Activated T-helper 2 cell treated with anti-CD3 and anti-CD28 coated beads, Interferon-gamma antibody, Interleukin-2, Interleukin-4, amounts not matched to agents 10 μg/mL and 5 μg/mL and 100 μg/mL, durations not matched to agents 14 hours and 24 hours and 36 hours (primary cell): ENCODE results near the gene PCDHAC2. TPM values are rescaled to one million over a fixed set of nuclear protein-coding genes. Genes with fewer than 3 reads are reported as not detected.

Experiments
- DNase-seq: peaks from one replicate; pipeline ENCODE4 v3.0.0; 2021; ENCODE audit warnings: low spot score
- H3K27ac Mint-ChIP-seq: one replicate; pipeline ENCODE4 v1.8.0; 2021; ENCODE audit warnings: mixed read lengths
- H3K27me3 Mint-ChIP-seq: one replicate; pipeline ENCODE4 v1.8.0; 2021; ENCODE audit warnings: low read depth, mixed read lengths
- H3K36me3 Mint-ChIP-seq: one replicate; pipeline ENCODE4 v1.8.0; 2021; ENCODE audit warnings: low read depth, mixed read lengths
- H3K4me1 Mint-ChIP-seq: one replicate; pipeline ENCODE4 v1.8.0; 2021; ENCODE audit warnings: low read depth, mixed read lengths
- H3K4me3 Mint-ChIP-seq: one replicate; pipeline ENCODE4 v1.8.0; 2021; ENCODE audit warnings: low read depth, mild to moderate bottlenecking, moderate library complexity, mixed read lengths
- H3K9me3 Mint-ChIP-seq: one replicate; pipeline ENCODE4 v1.8.0; 2021; ENCODE audit warnings: mixed read lengths
- intact Hi-C: fragments of 100-400 bp; cut with micrococcal nuclease; formaldehyde crosslinking; loops from one replicate; pipeline ENCODE4 v1.15.1; 2023
- total RNA-seq: library from RNA; stranded (reverse); gene quantifications from 2 replicates; pipeline ENCODE4 v1.2.3, GENCODE V29; 2022

PCDHAC2 gene
- total RNA-seq, 1 donor from 2014 or later: not detected

GRCh38 chr5:140965905-140966292 lies 377 bp upstream of the PCDHAC2 start:
- intact Hi-C loops: no loop called here
- Mint-ChIP-seq H3K4me3 (no peak overlapping the region), H3K9me3 (no peaks in the 10 kb centered on the region), H3K27ac (no peak overlapping the region), H3K36me3 (no peaks in the 10 kb centered on the region), H3K27me3 (peaks cover 7% of the 10 kb centered on the region), H3K4me1 (no peaks in the 10 kb centered on the region)
- DNase-seq: no peak

- H3K4me3 Mint-ChIP-seq: no peak overlapping the region
- intact Hi-C loops: no loop called here
- no peaks in the 10 kb centered on the region for H3K9me3 Mint-ChIP-seq
- DNase-seq: no peak
- H3K27ac Mint-ChIP-seq: no peak overlapping the region
- H3K27me3 Mint-ChIP-seq: peaks cover 7% of the 10 kb centered on the region
- H3K36me3 Mint-ChIP-seq: no peaks in the 10 kb centered on the region
- no peaks in the 10 kb centered on the region for H3K4me1 Mint-ChIP-seq
Measured at GRCh38 chr5:140967226-140967893, 1.1 kb downstream of the PCDHAC2 start.

GRCh38 chr5:140969880-140970279 lies 3.6 kb downstream of the PCDHAC2 start:
- H3K9me3 Mint-ChIP-seq: no peaks in the 10 kb centered on the region
- no peak overlapping the region for H3K27ac Mint-ChIP-seq
- peaks cover 6% of the 10 kb centered on the region for H3K27me3 Mint-ChIP-seq
- H3K4me3 Mint-ChIP-seq: no peak overlapping the region
- DNase-seq: no peak
- H3K4me1 Mint-ChIP-seq: no peaks in the 10 kb centered on the region
- intact Hi-C loops: no loop called here
- H3K36me3 Mint-ChIP-seq: no peaks in the 10 kb centered on the region

GRCh38 chr5:140973550-140973949 lies 7.3 kb downstream of the PCDHAC2 start:
- Mint-ChIP-seq H3K9me3 (no peaks in the 10 kb centered on the region), H3K4me3 (no peak overlapping the region), H3K27ac (no peak overlapping the region), H3K36me3 (no peaks in the 10 kb centered on the region), H3K27me3 (no peaks in the 10 kb centered on the region), H3K4me1 (no peaks in the 10 kb centered on the region)
- DNase-seq: no peak
- intact Hi-C loops: no loop called here

GRCh38 chr5:140977003-140977402 lies 10.7 kb downstream of the PCDHAC2 start:
- Mint-ChIP-seq H3K9me3 (no peaks in the 10 kb centered on the region), H3K4me3 (no peak overlapping the region), H3K27ac (no peak overlapping the region), H3K36me3 (no peaks in the 10 kb centered on the region), H3K4me1 (no peaks in the 10 kb centered on the region), H3K27me3 (no peaks in the 10 kb centered on the region)
- intact Hi-C loops: no loop called here
- DNase-seq: no peak

GRCh38 chr5:140978260-140978659 lies 12.0 kb downstream of the PCDHAC2 start:
- DNase-seq: no peak
- no peaks in the 10 kb centered on the region for H3K4me1 Mint-ChIP-seq
- no peaks in the 10 kb centered on the region for H3K9me3 Mint-ChIP-seq
- H3K27me3 Mint-ChIP-seq: no peaks in the 10 kb centered on the region
- intact Hi-C loops: no loop called here
- no peak overlapping the region for H3K4me3 Mint-ChIP-seq
- H3K36me3 Mint-ChIP-seq: no peaks in the 10 kb centered on the region
- no peak overlapping the region for H3K27ac Mint-ChIP-seq

- Mint-ChIP-seq H3K36me3 (no peaks in the 10 kb centered on the region), H3K9me3 (no peaks in the 10 kb centered on the region), H3K27me3 (no peaks in the 10 kb centered on the region), H3K4me3 (no peak overlapping the region), H3K27ac (no peak overlapping the region), H3K4me1 (no peaks in the 10 kb centered on the region)
- intact Hi-C loops: no loop called here
- DNase-seq: no peak
Measured at GRCh38 chr5:140978983-140979382, 12.7 kb downstream of the PCDHAC2 start.

GRCh38 chr5:140982083-140982716 lies 15.9 kb downstream of the PCDHAC2 start:
- H3K4me3 Mint-ChIP-seq: no peak overlapping the region
- H3K27me3 Mint-ChIP-seq: no peaks in the 10 kb centered on the region
- intact Hi-C loops: no loop called here
- H3K27ac Mint-ChIP-seq: no peak overlapping the region
- no peaks in the 10 kb centered on the region for H3K36me3 Mint-ChIP-seq
- no peaks in the 10 kb centered on the region for H3K9me3 Mint-ChIP-seq
- no peaks in the 10 kb centered on the region for H3K4me1 Mint-ChIP-seq
- no peak for DNase-seq

- Mint-ChIP-seq H3K9me3 (no peaks in the 10 kb centered on the region), H3K27me3 (no peaks in the 10 kb centered on the region), H3K27ac (no peak overlapping the region), H3K4me3 (no peak overlapping the region), H3K36me3 (no peaks in the 10 kb centered on the region), H3K4me1 (no peaks in the 10 kb centered on the region)
- intact Hi-C loops: no loop called here
- no peak for DNase-seq
Measured at GRCh38 chr5:140986117-140986521, 19.8 kb downstream of the PCDHAC2 start.

- Mint-ChIP-seq H3K36me3 (no peaks in the 10 kb centered on the region), H3K4me3 (no peak overlapping the region), H3K27ac (no peak overlapping the region), H3K4me1 (no peaks in the 10 kb centered on the region), H3K9me3 (no peaks in the 10 kb centered on the region), H3K27me3 (no peaks in the 10 kb centered on the region)
- DNase-seq: no peak
- intact Hi-C loops: no loop called here
Measured at GRCh38 chr5:140988100-140988499, 21.8 kb downstream of the PCDHAC2 start.

GRCh38 chr5:140988608-140989007 lies 22.3 kb downstream of the PCDHAC2 start:
- Mint-ChIP-seq H3K9me3 (no peaks in the 10 kb centered on the region), H3K4me3 (no peak overlapping the region), H3K36me3 (no peaks in the 10 kb centered on the region), H3K27me3 (no peaks in the 10 kb centered on the region), H3K4me1 (no peaks in the 10 kb centered on the region), H3K27ac (no peak overlapping the region)
- intact Hi-C loops: no loop called here
- DNase-seq: no peak

GRCh38 chr5:140989254-140990020 lies 23.2 kb downstream of the PCDHAC2 start:
- Mint-ChIP-seq H3K36me3 (no peaks in the 10 kb centered on the region), H3K9me3 (no peaks in the 10 kb centered on the region), H3K4me1 (no peaks in the 10 kb centered on the region), H3K27ac (no peak overlapping the region), H3K27me3 (no peaks in the 10 kb centered on the region), H3K4me3 (no peak overlapping the region)
- intact Hi-C loops: no loop called here
- no peak for DNase-seq

- Mint-ChIP-seq H3K27me3 (no peaks in the 10 kb centered on the region), H3K27ac (no peak overlapping the region), H3K4me1 (no peaks in the 10 kb centered on the region), H3K36me3 (no peaks in the 10 kb centered on the region), H3K9me3 (no peaks in the 10 kb centered on the region), H3K4me3 (no peak overlapping the region)
- intact Hi-C loops: no loop called here
- DNase-seq: no peak
Measured at GRCh38 chr5:140992828-140993227, 26.6 kb downstream of the PCDHAC2 start.
